ENCODE data around the gene TRIM17. TPM values are rescaled to one million over a fixed set of nuclear protein-coding genes. Genes with fewer than 3 reads are reported as not detected.

The TRIM17 gene
- polyA plus RNA-seq, 1 donor from 2014 or later: 0.14 TPM

DNA sequence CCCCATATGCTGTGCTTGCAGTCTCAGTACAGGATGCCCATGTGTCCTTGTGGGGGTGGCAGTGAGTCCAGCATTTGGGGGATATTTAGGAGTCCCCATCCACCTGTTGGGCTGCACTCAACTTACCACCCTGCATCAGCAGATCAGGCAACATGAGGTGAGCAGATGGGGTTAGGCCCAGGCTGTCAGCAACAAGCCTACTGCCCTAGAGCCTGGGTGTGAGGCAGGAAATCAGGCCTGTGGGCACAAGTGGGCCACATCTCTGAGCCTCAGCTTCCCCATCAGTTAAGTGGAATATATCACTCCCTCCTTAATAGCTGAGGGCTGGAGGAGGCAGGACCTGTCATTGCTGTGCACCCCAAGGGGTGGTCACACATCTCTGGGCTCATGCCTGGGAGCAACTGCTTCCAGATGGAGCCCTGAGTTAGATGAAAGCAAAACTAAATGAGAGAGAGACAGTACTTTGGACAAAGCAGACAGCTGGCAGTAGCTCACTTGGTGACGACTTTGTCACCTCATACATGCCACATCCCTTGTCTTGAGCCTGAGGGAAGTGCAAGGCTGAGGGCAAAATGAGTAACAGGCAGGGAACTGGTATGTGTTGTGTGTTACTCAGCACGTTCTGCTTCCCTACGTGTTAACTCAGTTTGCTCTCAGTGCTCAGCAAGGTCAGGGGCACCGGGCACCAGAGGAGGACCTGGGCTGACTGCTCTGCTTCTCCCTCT is 58.5 kb downstream of the TRIM17 start:
- Histone ChIP-seq H3K27me3 (ENCODE audit: insufficient read depth, low read depth, low read length) (no peaks in the 10 kb centered on the region), H3K4me2 (ENCODE audit: low read length) (no peak overlapping the region), H4K20me1 (ENCODE audit: insufficient read depth) (no peaks in the 10 kb centered on the region), H3K36me3 (ENCODE audit: insufficient read depth, low read length) (no peaks in the 10 kb centered on the region), H3K4me3 (ENCODE audit: low read length) (no peak overlapping the region), H3K9me3 (ENCODE audit: low read length) (no peaks in the 10 kb centered on the region), H3K9ac (ENCODE audit: low read length) (no peak overlapping the region), H3K9me2 (ENCODE audit: insufficient read depth, low read length) (no peaks in the 10 kb centered on the region), H2AFZ (ENCODE audit: low read depth, low read length) (no peak overlapping the region), H3K27ac (ENCODE audit: low read length) (no peak overlapping the region), H3F3A (ENCODE audit: insufficient read depth, low read length, poor library complexity, severe bottlenecking) (no peaks in the 10 kb centered on the region), H3K79me2 (replicated peaks; ENCODE audit: insufficient read depth, low read length) (no peaks in the 10 kb centered on the region)
- no peak for TF ChIP-seq TAF1 (IDR thresholded peaks at IDR 0.05; ENCODE audit: low read depth)
- TF ChIP-seq POLR2AphosphoS5 (IDR thresholded peaks at IDR 0.05): no peak
- no peak for TF ChIP-seq RAD21 (conservative IDR thresholded peaks at IDR 0.05)
- TF ChIP-seq SMC3 (conservative IDR thresholded peaks at IDR 0.05; ENCODE audit: poor library complexity): no peak

Small RNA genes within 50 kb of the gene (small RNA-seq; reads per million reads assigned to genes)
- gene MIR4666A: 0 to 0.03 (median 0) reads per million in 3 experiments

Other genes starting within 250 kb of the TRIM17 start
- 7.2 and 10.2 TPM in 2 replicates for gene OBSCN, start 208.8 kb downstream of the TRIM17 start, polyA plus RNA-seq
- gene TRIM11, start 10.0 kb downstream of the TRIM17 start, polyA plus RNA-seq: 25.1 and 28.5 TPM in 2 replicates
- gene RNF187, start 70.5 kb upstream of the TRIM17 start, polyA plus RNA-seq: 73.6 and 83.2 TPM in 2 replicates